Neuron (in vitro differentiated cells): ENCODE measurements around the gene WDR47.
"Not testable (repeated sequence)": the region's sequence is repeated elsewhere in the genome, so short reads cannot be mapped to it uniquely, and the experiment has no call there.

Source experiments
- H2AFZ ChIP-seq: one replicate; pipeline ENCODE4 v1.6.1; 2013; ENCODE audit warnings: low read depth, mild to moderate bottlenecking, inconsistent platforms, low read length, moderate library complexity
- H3K27me3 ChIP-seq: one replicate; pipeline ENCODE4 v1.6.1; 2013; ENCODE audit warnings: low read length; ENCODE audit not compliant: insufficient read depth
- H3K36me3 ChIP-seq: one replicate; pipeline ENCODE4 v1.6.1; 2013; ENCODE audit warnings: low read length; ENCODE audit not compliant: insufficient read depth
- H3K4me1 ChIP-seq: one replicate; pipeline ENCODE4 v1.6.1; 2013; ENCODE audit warnings: low read length; ENCODE audit not compliant: insufficient read depth
- H3K4me3 ChIP-seq: 2 replicates; pipeline ENCODE4 v1.5.1; 2013; ENCODE audit warnings: mild to moderate bottlenecking, low read length, moderate library complexity
- H3K9me3 ChIP-seq: one replicate; pipeline ENCODE4 v1.6.1; 2013; ENCODE audit warnings: low read length

The WDR47 gene

DNA sequence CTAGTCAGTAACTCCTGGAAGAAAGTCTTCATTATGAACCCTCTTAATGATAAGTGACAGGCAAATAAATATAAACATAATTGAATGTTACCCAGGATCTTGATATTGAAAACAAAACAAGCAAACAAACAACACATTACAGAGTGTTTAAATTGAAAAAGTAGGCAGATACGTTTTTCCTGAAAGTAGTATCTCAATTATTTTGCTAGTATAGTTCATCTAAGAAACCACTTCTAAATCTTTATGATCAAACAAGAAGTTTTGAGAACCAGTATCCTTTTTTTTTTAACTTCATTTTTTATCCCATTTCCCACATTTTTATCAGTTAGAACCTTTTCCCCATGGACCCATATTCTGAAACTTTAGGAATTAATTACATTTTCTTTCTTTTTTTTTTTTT, 3.7 kb upstream of the WDR47 start:
- no peak overlapping the region for H2AFZ ChIP-seq
- H3K9me3 ChIP-seq, result no peaks in the 10 kb centered on the region
- no peak overlapping the region for H3K4me3 ChIP-seq
- H3K27me3 ChIP-seq, result no peaks in the 10 kb centered on the region
- H3K4me1 ChIP-seq, result peaks cover 5% of the 10 kb centered on the region
- no peaks in the 10 kb centered on the region for H3K36me3 ChIP-seq

DNA sequence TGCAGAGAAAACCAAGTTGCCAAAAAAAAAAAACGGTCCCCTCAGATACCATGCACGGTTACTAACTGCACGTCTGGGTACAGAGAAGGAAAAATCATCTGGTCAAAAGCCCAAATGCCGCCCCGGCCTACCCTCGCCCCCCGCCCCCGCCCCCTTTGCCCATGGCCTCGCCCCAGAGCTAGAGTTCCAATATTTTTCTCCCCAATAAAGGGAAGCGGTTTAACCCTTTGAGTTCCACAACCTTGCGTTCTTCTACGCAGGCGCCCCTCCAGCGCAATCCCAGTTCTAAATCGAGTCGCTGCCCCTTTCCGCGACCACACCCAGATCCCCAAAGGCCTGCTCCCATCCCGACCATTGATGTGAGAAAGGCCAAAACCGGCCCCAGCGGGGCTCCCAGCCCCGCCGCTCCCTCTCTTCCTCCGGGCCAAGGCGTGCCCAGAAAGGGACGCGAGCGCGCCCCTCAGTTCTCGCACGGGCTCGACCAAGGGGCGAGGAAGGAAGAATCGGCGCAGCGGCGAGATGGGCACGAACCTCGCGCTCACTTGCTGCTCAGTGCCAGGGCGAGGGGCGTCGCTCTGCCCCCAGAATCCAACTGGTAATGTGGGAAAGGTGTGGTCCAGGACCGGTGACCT, 797 bp downstream of the WDR47 start:
- Histone ChIP-seq H3K4me1 (peaks cover 14% of the 10 kb centered on the region), H2AFZ (peak overlapping the region; percentile 85), H3K4me3 (peak overlapping the region; percentile 96), H3K9me3 (no peaks in the 10 kb centered on the region), H3K27me3 (no peaks in the 10 kb centered on the region), H3K36me3 (no peaks in the 10 kb centered on the region)

DNA sequence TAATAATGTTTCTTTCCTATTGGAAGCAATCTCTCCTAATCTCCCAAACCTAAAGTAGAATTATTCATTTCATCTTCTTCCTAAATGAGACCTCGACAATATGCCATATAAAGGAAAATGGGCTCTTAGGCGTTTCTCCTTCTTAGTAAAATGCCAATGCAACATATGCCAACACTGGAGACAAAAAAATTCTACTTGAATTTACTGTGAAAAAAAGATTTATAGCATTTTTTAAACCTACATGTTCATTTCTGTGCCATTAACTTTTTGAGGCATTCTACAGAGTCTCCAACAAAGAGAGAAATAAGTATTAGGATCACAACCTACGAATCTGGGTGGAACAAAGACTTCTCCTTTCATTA, 1.3 kb downstream of the WDR47 start:
- peak overlapping the region; percentile 96 for H3K4me3 ChIP-seq
- peak overlapping the region; percentile 85 for H2AFZ ChIP-seq
- peaks cover 14% of the 10 kb centered on the region for H3K4me1 ChIP-seq
- no peaks in the 10 kb centered on the region for H3K36me3 ChIP-seq
- H3K9me3 ChIP-seq, result no peaks in the 10 kb centered on the region
- H3K27me3 ChIP-seq, result no peaks in the 10 kb centered on the region

DNA sequence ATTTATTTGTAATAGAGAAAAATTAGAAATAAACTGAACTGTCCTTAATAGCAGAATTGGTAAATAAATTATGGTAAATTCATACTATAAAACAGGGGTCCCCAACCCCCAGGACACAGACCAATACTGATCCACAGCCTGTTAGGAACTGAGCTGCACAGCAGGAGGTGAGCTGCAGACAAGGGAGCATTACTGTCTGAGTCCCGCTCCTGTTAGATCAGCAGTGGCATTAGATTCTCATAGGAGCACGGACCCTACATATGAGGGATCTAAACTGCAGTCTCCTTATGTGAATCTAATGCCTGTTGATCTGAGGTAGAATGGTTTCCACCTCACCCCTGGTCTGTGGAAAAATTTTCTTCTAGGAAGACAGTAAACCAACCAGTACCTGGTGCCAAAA, 7.5 kb downstream of the WDR47 start:
- no peaks in the 10 kb centered on the region for H3K36me3 ChIP-seq
- peaks cover 5% of the 10 kb centered on the region for H3K4me1 ChIP-seq
- H3K27me3 ChIP-seq, result no peaks in the 10 kb centered on the region
- no peaks in the 10 kb centered on the region for H3K9me3 ChIP-seq
- no peak overlapping the region for H2AFZ ChIP-seq
- H3K4me3 ChIP-seq, result no peak overlapping the region

DNA sequence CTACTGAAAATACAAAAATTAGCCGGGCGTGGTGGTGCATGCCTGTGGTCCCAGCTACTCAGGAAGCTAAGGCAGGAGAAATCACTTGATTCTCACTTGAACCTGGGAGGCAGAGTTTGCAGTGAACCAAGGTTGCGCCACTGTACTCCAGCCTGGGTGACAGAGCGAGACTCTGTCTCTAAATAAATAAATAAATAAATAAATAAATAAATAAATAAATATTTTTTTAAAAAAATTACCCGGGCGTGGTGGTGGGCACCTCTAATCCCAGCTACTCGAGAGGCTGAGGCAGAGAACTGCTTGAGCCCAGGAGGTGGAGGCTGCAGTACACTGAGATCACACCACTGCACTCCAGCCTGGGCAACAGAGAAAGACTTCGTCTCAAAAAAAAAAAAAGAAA, 12.4 kb downstream of the WDR47 start:
- H3K36me3 ChIP-seq, H3K4me1 ChIP-seq, H3K4me3 ChIP-seq, H2AFZ ChIP-seq, H3K9me3 ChIP-seq, H3K27me3 ChIP-seq: not testable (repeated sequence)

DNA sequence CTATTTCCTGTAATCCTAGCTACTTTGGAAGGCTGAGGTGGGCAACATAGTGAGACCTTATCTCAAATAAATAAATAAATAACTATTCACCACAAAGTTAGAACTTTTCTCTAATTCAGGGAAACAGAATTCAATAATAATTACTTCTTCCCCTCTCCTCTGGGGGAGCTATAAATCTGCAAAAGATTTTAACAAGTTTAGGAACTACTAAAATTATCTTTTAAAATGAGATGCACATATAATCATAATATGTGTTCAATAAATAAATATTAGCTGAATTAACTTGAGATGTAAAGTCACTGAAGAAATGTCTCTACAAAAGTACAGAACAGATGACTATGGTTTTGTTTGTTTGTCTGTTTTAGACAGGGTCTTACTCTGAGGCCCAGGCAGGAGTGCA, 14.1 kb downstream of the WDR47 start:
- H3K9me3 ChIP-seq, result no peaks in the 10 kb centered on the region
- H3K27me3 ChIP-seq, result no peaks in the 10 kb centered on the region
- peaks cover 2% of the 10 kb centered on the region for H3K36me3 ChIP-seq
- no peak overlapping the region for H2AFZ ChIP-seq
- peaks cover 5% of the 10 kb centered on the region for H3K4me1 ChIP-seq
- H3K4me3 ChIP-seq, result no peak overlapping the region

DNA sequence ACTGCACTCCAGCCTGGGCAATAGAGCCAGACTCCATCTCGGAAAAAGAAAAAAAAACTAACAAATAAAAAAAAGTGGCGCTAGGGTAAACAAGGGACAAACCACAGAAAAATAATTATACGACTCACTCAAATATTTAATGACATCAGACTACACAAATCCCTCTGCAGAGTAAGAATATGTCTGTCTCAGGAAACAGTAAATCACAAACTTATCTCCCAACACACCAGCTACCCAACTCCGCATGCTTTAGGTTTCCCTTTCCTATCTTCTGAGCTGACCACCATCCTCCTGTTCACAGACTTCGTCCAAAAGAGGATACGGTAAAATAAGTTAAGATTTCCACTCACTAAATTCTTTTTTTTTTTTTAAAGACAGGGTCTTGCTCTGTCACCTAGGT, 16.2 kb downstream of the WDR47 start:
- H3K36me3 ChIP-seq, result peaks cover 8% of the 10 kb centered on the region
- H3K9me3 ChIP-seq, result no peaks in the 10 kb centered on the region
- no peak overlapping the region for H2AFZ ChIP-seq
- H3K4me1 ChIP-seq, result peaks cover 3% of the 10 kb centered on the region
- no peak overlapping the region for H3K4me3 ChIP-seq
- H3K27me3 ChIP-seq, result no peaks in the 10 kb centered on the region

DNA sequence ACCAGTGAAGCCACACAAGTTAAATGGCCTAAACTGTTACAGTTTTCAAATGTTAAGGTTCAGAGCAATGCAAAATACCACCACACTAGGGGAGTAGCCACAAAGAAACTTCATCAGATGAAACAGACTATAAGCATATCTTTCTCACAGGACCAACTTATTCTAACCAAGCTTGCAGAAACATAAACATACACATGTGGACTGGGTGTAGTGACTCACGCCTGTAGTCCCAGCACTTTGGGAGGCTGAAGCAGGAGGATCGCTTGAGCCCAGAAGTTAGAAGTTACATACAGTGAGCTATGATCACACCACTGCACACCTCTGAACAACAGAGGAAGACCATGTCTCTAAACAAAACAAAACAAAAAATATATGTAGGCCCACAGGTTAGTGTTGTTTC, 17.3 kb downstream of the WDR47 start:
- H2AFZ ChIP-seq, result no peak overlapping the region
- H3K27me3 ChIP-seq, result no peaks in the 10 kb centered on the region
- H3K9me3 ChIP-seq, result no peaks in the 10 kb centered on the region
- no peaks in the 10 kb centered on the region for H3K4me1 ChIP-seq
- H3K36me3 ChIP-seq, result peaks cover 11% of the 10 kb centered on the region
- no peak overlapping the region for H3K4me3 ChIP-seq

DNA sequence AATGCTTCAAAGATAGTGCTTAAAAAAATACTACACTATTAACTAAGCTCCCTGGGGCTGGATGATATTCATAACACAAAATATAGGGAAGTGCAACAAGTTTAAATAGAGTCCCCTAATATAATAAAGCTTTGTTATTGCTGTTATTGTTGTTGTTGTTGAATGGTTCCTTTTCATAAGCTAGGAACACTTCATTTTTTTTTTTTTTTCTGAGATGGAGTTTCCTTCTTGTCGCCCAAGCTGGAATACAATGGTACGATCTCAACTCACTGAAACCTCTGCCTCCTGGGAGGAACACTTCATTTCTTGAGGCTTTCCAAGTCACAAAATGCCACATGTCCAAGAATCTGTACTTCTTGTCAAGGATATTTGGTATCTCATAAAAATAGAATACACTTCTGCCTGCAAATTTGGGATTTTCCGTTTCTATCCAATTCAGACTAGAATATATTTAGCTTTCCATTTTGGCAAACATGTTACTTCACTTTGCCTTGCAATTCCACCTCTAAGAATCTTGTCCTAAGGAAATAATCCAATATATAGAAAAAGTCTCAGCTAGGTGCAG, 21.1 kb downstream of the WDR47 start:
- H3K27me3 ChIP-seq, result no peaks in the 10 kb centered on the region
- no peaks in the 10 kb centered on the region for H3K4me1 ChIP-seq
- peaks cover 26% of the 10 kb centered on the region for H3K36me3 ChIP-seq
- no peak overlapping the region for H3K4me3 ChIP-seq
- no peak overlapping the region for H2AFZ ChIP-seq
- H3K9me3 ChIP-seq, result peaks cover 4% of the 10 kb centered on the region

DNA sequence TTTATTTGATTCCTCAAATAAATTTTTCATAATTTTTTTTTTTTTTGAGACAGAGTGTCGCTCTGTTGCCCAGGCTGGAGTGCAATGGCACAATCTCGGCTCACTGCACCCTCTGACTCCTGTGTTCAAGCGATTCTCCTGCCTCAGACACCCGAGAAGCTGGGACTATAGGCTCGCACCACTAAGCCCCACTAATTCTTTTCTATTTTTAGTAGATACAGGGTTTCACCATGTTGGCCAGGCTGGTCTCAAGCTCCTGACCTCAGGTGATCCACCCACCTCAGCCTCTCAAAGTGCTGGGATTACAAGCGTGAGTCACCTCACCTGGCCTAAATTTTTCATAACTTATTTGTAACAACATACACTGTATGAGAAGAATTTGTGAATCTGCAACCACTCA, 24.2 kb downstream of the WDR47 start:
- peaks cover 36% of the 10 kb centered on the region for H3K36me3 ChIP-seq
- H2AFZ ChIP-seq, H3K4me1 ChIP-seq, H3K27me3 ChIP-seq, H3K4me3 ChIP-seq, H3K9me3 ChIP-seq: not testable (repeated sequence)

DNA sequence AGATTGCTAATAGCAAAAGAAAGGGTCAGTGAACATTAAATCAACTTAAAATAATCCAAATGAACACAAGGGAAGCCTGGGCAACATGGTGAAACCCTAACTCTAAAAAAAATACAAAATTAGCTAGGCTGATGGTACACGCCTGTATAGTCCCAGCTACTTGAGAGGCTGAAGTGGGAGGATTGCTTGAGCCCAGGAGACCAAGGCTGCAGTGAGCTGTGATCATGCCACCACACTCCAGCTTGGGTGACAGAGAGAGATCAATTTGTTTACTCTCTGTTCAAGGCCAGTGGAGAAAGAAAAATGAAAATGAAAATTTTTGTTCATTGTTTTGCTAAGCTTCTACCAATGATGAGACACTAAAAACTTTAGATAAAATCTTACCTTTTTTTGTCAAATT, 24.8 kb downstream of the WDR47 start:
- peaks cover 4% of the 10 kb centered on the region for H3K9me3 ChIP-seq
- H2AFZ ChIP-seq, result no peak overlapping the region
- no peaks in the 10 kb centered on the region for H3K4me1 ChIP-seq
- H3K36me3 ChIP-seq, result peaks cover 36% of the 10 kb centered on the region
- H3K27me3 ChIP-seq, result no peaks in the 10 kb centered on the region
- H3K4me3 ChIP-seq, result no peak overlapping the region

DNA sequence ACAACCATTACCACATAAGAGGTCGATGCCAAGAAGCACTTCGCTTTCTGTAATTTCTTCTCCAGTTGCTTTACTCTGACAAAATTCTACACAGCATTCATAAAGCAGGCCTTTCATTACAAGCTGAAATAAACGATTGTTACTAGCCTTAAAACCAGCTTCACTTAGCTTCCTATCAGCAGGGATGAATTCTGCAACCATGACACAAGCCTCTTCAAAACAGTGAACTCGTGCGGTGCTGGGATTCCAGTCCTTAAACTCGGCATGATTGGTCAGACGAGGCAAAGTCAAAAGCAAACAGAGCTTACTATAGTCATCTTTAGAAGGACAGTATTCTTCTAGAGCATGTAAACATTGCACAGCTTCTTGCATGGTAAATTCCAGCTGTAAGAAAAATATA, 30.6 kb downstream of the WDR47 start:
- H3K27me3 ChIP-seq, result no peaks in the 10 kb centered on the region
- H3K36me3 ChIP-seq, result peaks cover 45% of the 10 kb centered on the region
- H2AFZ ChIP-seq, result no peak overlapping the region
- H3K9me3 ChIP-seq, result no peaks in the 10 kb centered on the region
- no peak overlapping the region for H3K4me3 ChIP-seq
- H3K4me1 ChIP-seq, result no peaks in the 10 kb centered on the region

DNA sequence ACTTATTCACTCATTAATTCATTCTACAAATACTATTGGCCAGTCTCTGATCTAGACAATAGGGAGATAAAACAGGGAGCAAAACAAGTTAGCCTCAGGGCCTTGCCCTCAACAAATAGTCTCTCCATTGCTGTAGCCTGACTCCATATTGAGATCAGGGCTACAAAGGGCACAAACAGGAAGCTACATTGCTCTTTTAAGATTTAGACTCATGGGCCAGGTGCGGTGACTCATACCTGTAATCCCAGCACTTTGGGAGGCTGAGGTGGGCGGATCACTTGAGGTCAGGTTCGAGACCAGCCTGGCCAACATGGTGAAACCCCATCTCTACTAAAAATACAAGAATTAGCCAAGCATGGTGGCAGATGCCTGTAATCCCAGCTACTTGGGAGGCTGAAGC, 45.3 kb downstream of the WDR47 start:
- not testable (repeated sequence) for H3K4me3 ChIP-seq, H3K4me1 ChIP-seq, H2AFZ ChIP-seq, H3K9me3 ChIP-seq, H3K27me3 ChIP-seq
- peaks cover 54% of the 10 kb centered on the region for H3K36me3 ChIP-seq

DNA sequence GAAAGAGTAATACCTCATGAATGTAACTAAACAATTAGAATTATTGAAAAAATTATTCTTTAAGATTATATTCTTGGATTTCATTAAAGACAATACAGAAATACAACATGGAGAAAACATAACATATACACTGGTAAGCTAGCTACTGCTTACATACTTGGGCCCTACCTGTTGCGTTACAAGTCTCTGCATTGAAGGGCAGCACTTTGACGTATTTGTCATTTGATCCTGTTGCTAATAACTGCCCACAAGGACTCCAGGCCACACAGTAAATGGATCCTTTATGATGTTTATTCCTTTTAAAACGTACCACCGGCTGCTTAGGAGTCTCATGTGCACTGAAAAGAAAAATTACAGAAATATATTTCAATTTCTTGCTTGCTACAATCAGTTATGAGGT, 58.8 kb downstream of the WDR47 start:
- Histone ChIP-seq H3K4me3 (no peak overlapping the region), H3K9me3 (peaks cover 9% of the 10 kb centered on the region), H2AFZ (no peak overlapping the region), H3K36me3 (peaks cover 68% of the 10 kb centered on the region), H3K4me1 (no peaks in the 10 kb centered on the region), H3K27me3 (no peaks in the 10 kb centered on the region)
